Ovary (tissue), 9 donors: ENCODE results near the gene NSL1. TPM values are rescaled to one million over a fixed set of nuclear protein-coding genes. Genes with fewer than 3 reads are reported as not detected.

Experiments
- DNase-seq, 5 donors: peaks; one replicate each; pipeline ENCODE4 v3.0.0-alpha.2; 2019 to 2020
- H3K27ac ChIP-seq, 2 donors: fragments of 200-600 bp; one replicate each; pipeline versions ENCODE4 v1.5.1 to v1.8.0; 2019 to 2022
- H3K27me3 ChIP-seq: fragments of 200-600 bp; one replicate; pipeline ENCODE4 v1.8.0; 2022
- H3K36me3 ChIP-seq: fragments of 200-600 bp; sonication (generic); one replicate; pipeline ENCODE4 v1.5.1; 2019
- H3K4me1 ChIP-seq: one replicate; pipeline ENCODE4 v1.8.1; 2013; ENCODE audit warnings: mild to moderate bottlenecking, moderate library complexity; ENCODE audit not compliant: insufficient read depth
- H3K4me3 ChIP-seq: fragments of 200-600 bp; sonication (generic); one replicate; pipeline ENCODE4 v1.5.1; 2017
- H3K9me3 ChIP-seq, 2 donors: fragments of 200-600 bp in 1 of 2; sonication (generic) in 1 of 2; one replicate each; pipeline versions ENCODE4 v1.5.1 to v1.8.1; 2013 to 2019; ENCODE audit warnings: mild to moderate bottlenecking in 1 of 2, moderate library complexity in 1 of 2
- CTCF ChIP-seq, 3 donors: fragments of 450-650 bp in 2 of 3; fragments of 200-600 bp in 1 of 3; IDR thresholded peaks; one replicate each; pipeline versions ENCODE4 v1.5.1 to v1.8.0; 2016 to 2022; ENCODE audit warnings: antibody characterized with exemption in 3 of 3, mild to moderate bottlenecking in 1 of 3
- EP300 ChIP-seq: sonication (generic); formaldehyde crosslinking; IDR thresholded peaks from one replicate; pipeline ENCODE4 v1.6.1; 2017; ENCODE audit warnings: antibody characterized with exemption
- POLR2A ChIP-seq: fragments of 450-650 bp; IDR thresholded peaks from one replicate; pipeline ENCODE4 v1.6.1; 2017; ENCODE audit warnings: antibody characterized with exemption, mild to moderate bottlenecking, moderate library complexity
- WGBS, 3 donors: extraction: QIAGEN DNeasy Blood & Tissue Kit in 1 of 3; methylation state at CpG; one replicate each; pipeline versions ENCODE4 v1.1.5 to v1.1.7; 2013 to 2017; 5-methylcytosine and 5-hydroxymethylcytosine counted together
- intact Hi-C, 4 donors: fragments of 100-400 bp; cut with DNase I; formaldehyde crosslinking; loops; one replicate each; pipeline versions ENCODE4 v1.11.0 to v1.15.1; 2022 to 2023
- polyA plus RNA-seq, 2 donors: library from polyadenylated mRNA; stranded (reverse); fragments of 200-250 nt in 1 of 2; fragments of 350-450 nt in 1 of 2; fragmentation: Illumina TruSeq in 1 of 2; extraction: RNeasy Lipid Tissue Mini Kit (QIAGEN cat#74804) in 1 of 2; gene quantifications; one replicate each; pipeline ENCODE4 v1.2.3, GENCODE V29; 2013 to 2014
- total RNA-seq, 7 donors: library from RNA; depleted of rRNA in 2 of 7; stranded (reverse); fragments of >200 nt in 2 of 7; fragmentation: NEBNext Ultra II Directional in 3 of 7; extraction: Animal tissue kit (Norgen Biotek cat#: 25700) in 3 of 7; gene quantifications; one replicate each; pipeline versions ENCODE4 v1.1.0 to v1.2.4, GENCODE V29; 2016 to 2023
- donor health status: DM: no; HTN: no; CAD: no; lungs with moderate emphysema.
- donor health status: DM: no; HTN: no; CAD: no.
- donor health status: Bipolar disorder and iron deficiency.
- donor health status: DM: yes; HTN: yes; CAD: no.
- donor health status: DM: no; HTN: no; CAD: no.
- donor health status: DM: yes; HTN: yes; CAD: no.

Gene NSL1
- total and polyA plus RNA-seq, 9 donors = 17.2 to 35.2 (median 29.1) TPM

GRCh38 chr1:212721388-212722247 lies 70.0 kb downstream of the NSL1 start:
- Histone ChIP-seq H3K4me3 (no peak overlapping the region), H3K4me1 (no peaks in the 10 kb centered on the region), H3K27me3 (no peaks in the 10 kb centered on the region), H3K27ac (no peak overlapping the region), H3K36me3 (no peaks in the 10 kb centered on the region), H3K9me3 (no peaks in the 10 kb centered on the region)
- DNase-seq = no peak
- WGBS, 3 donors = 79 to 87% (median 86%) methylated on average over 9 of the region's 9 CpGs
- TF ChIP-seq EP300 (no peak), POLR2A (no peak), CTCF (IDR thresholded peaks at IDR 0.05) (no peak)
- intact Hi-C loops = no loop called here

- intact Hi-C loops = no loop called here
- TF ChIP-seq POLR2A = no peak
- TF ChIP-seq EP300 = no peak
- no peak for TF ChIP-seq CTCF (IDR thresholded peaks at IDR 0.05)
Measured at GRCh38 chr1:212719633-212720032, 71.9 kb downstream of the NSL1 start.

GRCh38 chr1:212718499-212718898 lies 73.1 kb downstream of the NSL1 start:
- DNase-seq = no peak
- 34 to 42% (median 37%) methylated on average over 4 of the region's 4 CpGs for WGBS, 3 donors
- H3K4me3 ChIP-seq = no peak overlapping the region
- no peaks in the 10 kb centered on the region for H3K4me1 ChIP-seq
- H3K27me3 ChIP-seq = no peaks in the 10 kb centered on the region
- H3K9me3 ChIP-seq = no peaks in the 10 kb centered on the region
- H3K36me3 ChIP-seq = no peaks in the 10 kb centered on the region
- H3K27ac ChIP-seq = no peak overlapping the region
- no peak for TF ChIP-seq CTCF (IDR thresholded peaks at IDR 0.05)
- TF ChIP-seq POLR2A = no peak
- TF ChIP-seq EP300 = no peak
- intact Hi-C loops = no loop called here

More at GRCh38 chr1:212719633-212720032, 71.9 kb downstream of the NSL1 start:
- Histone ChIP-seq H3K4me1 (no peaks in the 10 kb centered on the region), H3K36me3 (no peaks in the 10 kb centered on the region), H3K9me3 (no peaks in the 10 kb centered on the region), H3K27ac (no peak overlapping the region), H3K27me3 (no peaks in the 10 kb centered on the region), H3K4me3 (no peak overlapping the region)
- no peak for DNase-seq
- 92 to 96% (median 94%) methylated on average over 2 of the region's 2 CpGs for WGBS, 3 donors

- no peaks in the 10 kb centered on the region for H3K9me3 ChIP-seq
- WGBS, 3 donors = 8 to 33% (median 14%) methylated on average over 1 of the region's 1 CpG
- intact Hi-C loops = no loop called here
- TF ChIP-seq EP300 (no peak), CTCF (IDR thresholded peaks at IDR 0.05) (no peak), POLR2A (no peak)
- H3K4me3 ChIP-seq = no peak overlapping the region
- no peak overlapping the region for H3K27ac ChIP-seq
- H3K4me1 ChIP-seq = no peaks in the 10 kb centered on the region
- H3K36me3 ChIP-seq = no peaks in the 10 kb centered on the region
- H3K27me3 ChIP-seq = no peaks in the 10 kb centered on the region
- DNase-seq = no peak
Measured at GRCh38 chr1:212716161-212716560, 75.4 kb downstream of the NSL1 start.
